T47D (cell line): ENCODE data around the gene DENND10.
A peak's percentile ranks its signal among the peaks of the same experiment; 100 is the strongest.
"Not testable (repeated sequence)": the region's sequence is repeated elsewhere in the genome, so short reads cannot be mapped to it uniquely, and the experiment has no call there.

ENCODE experiments used
- DNase-seq, 2 experiments: peaks; one replicate each; pipeline versions ENCODE4 v3.0.0 to v3.0.0-alpha.2; 2011 to 2012; ENCODE audit warnings: low read depth in 1 of 2, low spot score in 1 of 2
- JUND ChIP-seq: IDR thresholded peaks from 2 replicates; pipeline ENCODE4 v1.6.1; 2012; ENCODE audit warnings: low read depth
- in situ Hi-C: cut with HindIII; loops from 2 replicates; pipeline ENCODE4 v1.10.0; 2016; ENCODE audit warnings: low sequenced_read_pairs, low pct_unique_long_range_greater_than_20kb

DENND10 gene

GRCh38 chr10:119140603-119141245 lies 36.8 kb downstream of the DENND10 start:
- no peak for TF ChIP-seq JUND
- DNase-seq, result no peak
- in situ Hi-C loops, result no loop called here

- in situ Hi-C loops, result no loop called here
- DNase-seq, result no peak
Measured at GRCh38 chr10:119143657-119144056, 39.7 kb downstream of the DENND10 start.

GRCh38 chr10:119149157-119149556 lies 45.2 kb downstream of the DENND10 start:
- DNase-seq, result no peak
- TF ChIP-seq JUND, result no peak

More at GRCh38 chr10:119143657-119144056, 39.7 kb downstream of the DENND10 start:
- no peak for TF ChIP-seq JUND

GRCh38 chr10:119149729-119150128 lies 45.8 kb downstream of the DENND10 start:
- no peak for DNase-seq
- in situ Hi-C loops, result no loop called here
- TF ChIP-seq JUND, result no peak

More at GRCh38 chr10:119149157-119149556, 45.2 kb downstream of the DENND10 start:
- in situ Hi-C loops, result no loop called here

- in situ Hi-C loops, DNase-seq: not testable (repeated sequence)
Measured at GRCh38 chr10:119151601-119152000, 47.7 kb downstream of the DENND10 start.

- in situ Hi-C loops, result no loop called here
- TF ChIP-seq JUND, result no peak
- no peak for DNase-seq
Measured at GRCh38 chr10:119153041-119153440, 49.1 kb downstream of the DENND10 start.

- in situ Hi-C loops, result no loop called here
- no peak for TF ChIP-seq JUND
- no peak for DNase-seq
Measured at GRCh38 chr10:119153661-119154060, 49.7 kb downstream of the DENND10 start.

- in situ Hi-C loops, result no loop called here
- no peak for DNase-seq
- no peak for TF ChIP-seq JUND
Measured at GRCh38 chr10:119159332-119159731, 55.4 kb downstream of the DENND10 start.

GRCh38 chr10:119161680-119162451 lies 58.0 kb downstream of the DENND10 start:
- DNase-seq, result no peak
- in situ Hi-C loops, result no loop called here
- TF ChIP-seq JUND, result no peak

- no peak for DNase-seq
- in situ Hi-C loops, result no loop called here
- TF ChIP-seq JUND, result no peak
Measured at GRCh38 chr10:119162452-119163092, 58.7 kb downstream of the DENND10 start.

GRCh38 chr10:119165171-119166117 lies 61.5 kb downstream of the DENND10 start, which contains the start of gene SFXN4:
Gene SFXN4, minus strand, starts transcription at chr10:119165714. Its CDS starts 67 bp downstream, at chr10:119165647.
- peak; percentile 19 to 78 for DNase-seq
- TF ChIP-seq JUND, result no peak
- in situ Hi-C loops, result no loop called here

GRCh38 chr10:119166118-119166500 lies 62.2 kb downstream of the DENND10 start:
- in situ Hi-C loops, result no loop called here
- DNase-seq, result no peak

More at GRCh38 chr10:119166118-119166500, 62.2 kb downstream of the DENND10 start:
- TF ChIP-seq JUND, result no peak
